NCI-H2107 treated with DMSO at 0.1 percent for 48 hours (cell line): Measurements from ENCODE around the gene LRRC4B.

ENCODE experiments used
- DNase-seq: peaks from one replicate; lab custom pipeline; 2025; ENCODE audit not compliant: unreplicated experiment; lab: John Stamatoyannopoulos, UW

Gene LRRC4B

GRCh38 chr19:50509366-50509765 is 58.9 kb downstream of the LRRC4B start:
- no peak for DNase-seq

DNA sequence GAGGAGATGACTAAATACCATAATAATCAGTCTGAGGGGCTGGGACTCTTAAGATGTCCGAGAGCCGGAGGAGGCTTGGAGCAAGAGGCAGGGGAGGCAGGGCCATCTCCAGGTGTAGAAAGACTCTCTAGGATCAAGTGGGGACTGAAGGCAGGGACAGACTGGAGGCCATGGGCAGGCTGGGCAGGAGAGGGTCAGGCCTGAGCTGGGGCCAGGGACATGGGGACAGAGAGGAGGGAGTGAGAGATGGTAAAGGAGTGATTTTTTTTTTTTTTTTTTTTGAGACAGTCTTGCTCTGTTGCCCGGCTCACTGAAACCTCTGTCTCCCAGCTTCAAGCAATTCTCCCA is 59.4 kb downstream of the LRRC4B start:
- no peak for DNase-seq

GRCh38 chr19:50507376-50507775 is 60.9 kb downstream of the LRRC4B start:
- no peak for DNase-seq

DNA sequence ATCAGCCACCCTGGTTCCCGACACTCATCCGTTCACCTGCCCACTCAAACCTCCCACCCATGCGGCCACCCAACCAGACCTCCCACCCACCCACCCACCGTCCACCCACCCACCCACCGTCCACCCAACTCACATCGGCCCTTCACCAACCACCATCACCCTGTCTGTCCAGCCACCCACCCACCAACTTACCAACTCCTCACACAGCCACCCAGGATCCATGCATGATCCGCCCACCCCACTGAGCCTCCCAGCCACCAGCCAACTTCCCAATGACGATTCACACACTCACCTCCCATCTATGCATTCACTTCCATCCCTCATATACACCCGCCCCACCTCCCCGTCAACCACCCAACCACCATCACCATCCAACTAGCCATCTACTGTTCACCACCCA is 61.5 kb downstream of the LRRC4B start:
- no peak for DNase-seq

DNA sequence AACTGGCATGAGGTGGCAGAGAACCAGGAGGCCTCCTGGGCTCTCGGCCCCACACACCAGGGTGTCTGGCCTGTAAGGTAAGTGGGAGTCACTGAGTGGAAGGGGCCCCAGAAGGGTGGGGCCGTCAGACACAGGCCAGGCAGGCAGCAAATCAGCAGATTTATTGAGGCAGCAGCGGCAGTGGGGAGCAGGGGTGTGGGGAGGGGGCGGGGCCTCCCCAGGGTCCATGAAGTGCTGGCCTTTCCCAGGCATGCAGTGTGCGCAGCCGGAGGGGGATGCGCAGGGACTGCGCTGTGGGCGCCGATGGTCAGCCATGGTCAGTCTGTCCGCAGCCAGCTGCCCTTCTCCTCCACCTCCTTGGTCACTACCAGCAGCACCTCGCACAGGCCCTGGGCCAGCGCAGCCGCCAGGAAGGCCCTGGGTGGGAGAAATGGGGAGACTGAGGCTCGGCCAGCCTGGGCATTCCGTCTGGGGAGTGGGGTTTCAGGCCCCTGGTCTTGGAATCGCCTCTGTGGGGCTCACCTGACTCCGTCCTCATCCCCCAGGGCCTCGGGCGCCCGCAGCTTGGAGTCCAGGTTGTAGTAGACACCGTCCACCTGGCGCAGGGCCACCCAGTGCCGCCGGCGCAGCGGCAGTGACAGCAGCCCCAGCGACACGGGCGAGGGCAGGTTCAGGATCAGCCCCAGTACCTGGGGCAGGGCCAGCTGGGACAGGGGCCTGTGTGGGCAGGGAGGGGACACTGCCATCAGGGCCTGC is 62.2 kb downstream of the LRRC4B start:
- DNase-seq = no peak

- DNase-seq = no peak
These were observed 66.4 kb downstream of the LRRC4B start for GRCh38 chr19:50501568-50502475.

DNA sequence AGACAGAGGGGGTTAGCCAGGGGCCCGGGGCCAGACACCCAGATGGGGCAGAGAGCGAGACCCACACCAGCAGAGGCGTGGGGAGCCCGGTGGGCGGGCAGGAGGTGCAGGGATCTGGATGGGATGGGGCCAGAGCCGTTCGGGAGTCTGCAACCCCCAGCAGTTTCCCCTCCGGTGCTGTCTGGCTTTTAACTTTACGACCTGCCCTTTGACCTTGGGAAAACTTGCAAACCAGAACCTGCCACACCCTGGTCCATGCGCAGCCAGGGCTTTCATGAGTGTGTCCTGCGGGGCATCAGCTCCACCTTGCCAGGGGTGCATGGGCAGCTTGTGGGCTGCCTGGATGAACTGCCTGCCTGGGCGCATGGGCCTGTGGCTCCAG is 67.1 kb downstream of the LRRC4B start:
- no peak for DNase-seq

- DNase-seq = no peak
These were observed 67.5 kb downstream of the LRRC4B start for GRCh38 chr19:50500753-50501151.

DNA sequence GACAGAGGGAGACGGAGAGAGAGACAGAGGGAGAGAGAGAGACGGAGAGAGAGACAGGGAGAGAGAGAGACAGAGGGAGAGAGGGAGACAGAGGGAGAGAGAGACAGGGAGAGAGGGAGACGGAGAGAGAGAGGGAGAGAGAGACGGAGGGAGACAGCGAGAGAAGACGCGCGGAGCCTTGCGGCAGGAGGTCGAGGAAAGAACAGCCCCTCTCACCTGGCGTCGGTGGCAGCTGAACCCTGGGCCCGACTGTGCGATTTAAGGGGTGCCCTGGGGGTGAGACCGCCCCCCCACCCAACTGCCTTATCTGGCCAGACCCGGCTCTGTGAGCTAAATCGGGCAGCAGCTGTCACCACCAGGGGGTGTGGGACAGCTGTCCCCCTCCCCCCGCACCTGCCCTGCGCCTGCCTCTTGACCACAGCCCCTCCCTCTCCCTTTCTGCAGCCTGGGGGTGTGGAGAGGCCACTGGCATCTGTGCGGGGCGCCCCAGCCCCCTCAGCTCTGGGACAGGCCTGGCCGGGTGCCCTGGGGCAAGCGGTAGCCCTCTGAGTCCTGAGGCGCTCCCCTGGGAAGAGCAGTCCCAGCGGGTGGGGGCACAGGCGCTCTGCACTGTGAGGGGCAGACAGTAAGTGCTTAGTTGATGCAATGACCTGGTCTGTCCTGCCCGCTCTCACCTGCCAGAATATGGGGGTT is 68.0 kb downstream of the LRRC4B start:
- peak; percentile 11 for DNase-seq

DNA sequence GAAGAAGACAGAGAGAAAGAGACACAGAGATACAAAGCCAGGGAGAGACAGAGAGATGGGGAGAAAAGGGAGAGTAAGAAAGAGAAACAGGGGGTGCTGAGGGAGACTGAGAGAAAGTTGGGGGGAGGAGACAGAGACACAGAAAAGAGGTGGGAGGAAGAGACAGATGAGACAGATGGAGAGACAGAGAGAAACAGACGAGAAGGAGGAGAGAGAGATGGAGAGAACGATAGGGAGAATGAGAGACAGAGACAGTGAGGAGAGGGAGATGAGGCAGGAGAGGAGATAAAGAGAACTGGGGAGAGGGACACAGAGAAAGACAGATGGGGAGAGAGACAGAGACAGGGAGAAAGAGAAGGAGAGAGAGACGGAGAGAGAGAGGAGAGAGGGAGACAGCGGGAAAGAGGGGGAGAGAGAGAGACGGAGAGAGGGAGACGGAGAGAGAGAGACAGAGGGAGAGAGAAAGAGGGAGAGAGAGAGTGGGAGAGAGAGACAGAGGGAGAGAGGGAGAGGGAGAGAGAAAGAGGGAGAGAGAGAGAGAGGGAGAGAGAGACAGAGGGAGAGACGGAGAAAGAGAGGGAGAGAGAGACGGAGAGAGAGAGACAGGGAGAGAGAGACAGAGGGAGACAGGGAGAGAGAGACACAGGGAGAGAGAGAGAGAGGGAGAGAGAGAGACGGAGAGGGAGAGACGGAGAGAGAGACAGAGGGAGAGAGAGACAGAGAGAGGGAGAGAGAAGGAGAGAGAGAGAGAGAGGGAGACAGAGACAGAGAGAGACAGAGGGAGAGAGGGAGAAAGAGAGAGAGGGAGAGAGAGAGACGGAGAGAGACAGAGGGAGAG is 69.8 kb downstream of the LRRC4B start:
- DNase-seq = no peak

DNA sequence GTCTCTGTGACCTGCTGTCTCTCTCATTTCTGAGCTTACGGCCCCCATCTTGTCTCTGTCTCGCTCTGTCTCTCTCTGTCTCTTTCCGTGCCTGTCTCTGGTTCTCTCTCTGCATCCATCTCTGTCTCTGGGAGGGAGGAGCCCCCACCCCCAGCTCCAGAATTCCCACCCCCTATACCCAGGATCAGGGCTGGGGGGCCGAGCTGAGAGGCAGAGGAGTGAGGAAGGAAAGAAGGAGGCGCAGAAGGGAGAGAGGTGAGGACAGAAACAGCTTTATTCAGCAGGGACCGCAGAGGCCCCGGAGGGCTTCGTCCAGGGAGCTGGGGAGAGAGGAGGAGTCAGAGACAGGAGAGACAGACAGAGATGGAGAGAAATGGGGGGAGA is 71.2 kb downstream of the LRRC4B start:
- no peak for DNase-seq

GRCh38 chr19:50496189-50497021 is 71.8 kb downstream of the LRRC4B start:
- no peak for DNase-seq

GRCh38 chr19:50495020-50495531 is 73.2 kb downstream of the LRRC4B start:
- DNase-seq = no peak

- no peak for DNase-seq
These were observed 73.8 kb downstream of the LRRC4B start for GRCh38 chr19:50494186-50495019.

DNA sequence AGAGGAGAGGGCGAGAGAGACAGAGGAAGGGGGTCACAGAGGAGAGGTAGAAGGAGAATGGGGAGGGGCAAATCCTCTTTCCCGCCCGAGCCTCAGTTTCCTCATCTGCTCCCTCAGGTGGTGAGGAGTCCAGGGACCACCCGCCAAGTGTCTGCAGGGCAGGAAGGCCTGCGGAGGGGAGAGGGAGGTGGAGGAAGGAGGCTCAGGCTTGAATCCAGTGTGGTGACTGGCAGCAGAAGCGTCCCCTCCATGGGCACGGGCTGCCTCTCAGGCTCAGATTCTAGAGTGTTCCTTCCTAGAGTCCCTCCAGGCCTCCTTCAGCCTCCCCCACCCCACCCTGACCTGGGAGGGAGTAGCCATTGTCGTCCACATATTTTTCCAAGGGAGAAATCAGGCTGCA is 75.1 kb downstream of the LRRC4B start:
- DNase-seq = no peak

DNA sequence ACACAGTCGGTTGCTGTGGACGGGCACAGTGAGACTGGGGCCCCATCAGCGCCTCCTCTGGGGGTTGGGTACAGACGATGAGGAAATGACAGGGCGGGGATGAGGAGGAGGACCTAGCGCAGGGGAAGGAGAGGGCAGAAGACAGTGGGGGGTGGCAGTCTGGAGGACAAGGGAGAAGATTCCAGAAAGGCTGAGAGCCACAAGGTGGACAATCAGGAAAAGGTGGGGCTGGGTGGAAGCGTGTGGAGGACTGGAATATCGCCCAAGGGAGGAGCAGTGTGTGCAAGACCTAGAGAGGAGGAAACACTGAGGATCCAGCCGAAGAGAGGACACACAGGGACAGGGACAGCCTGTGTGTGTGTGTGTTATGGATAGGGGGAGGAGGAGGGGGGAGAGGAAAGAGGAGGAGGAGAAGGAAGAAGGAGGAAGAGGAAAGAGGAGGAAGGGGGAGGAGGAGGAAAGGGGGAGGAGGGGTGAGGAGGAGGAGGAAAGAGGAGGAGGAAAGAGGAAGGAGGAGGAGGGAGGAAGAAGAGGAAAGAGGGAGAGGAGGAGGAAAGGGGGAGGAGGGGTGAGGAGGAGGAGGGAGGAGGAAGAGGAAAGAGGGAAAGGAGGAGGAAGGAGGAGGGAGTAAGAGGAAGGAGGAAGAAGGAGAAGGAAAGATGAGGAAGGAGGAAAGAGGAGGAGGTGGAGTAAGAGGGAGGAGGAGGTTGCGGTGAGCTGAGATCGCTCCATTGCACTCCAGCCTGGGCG is 75.8 kb downstream of the LRRC4B start:
- no peak for DNase-seq

DNA sequence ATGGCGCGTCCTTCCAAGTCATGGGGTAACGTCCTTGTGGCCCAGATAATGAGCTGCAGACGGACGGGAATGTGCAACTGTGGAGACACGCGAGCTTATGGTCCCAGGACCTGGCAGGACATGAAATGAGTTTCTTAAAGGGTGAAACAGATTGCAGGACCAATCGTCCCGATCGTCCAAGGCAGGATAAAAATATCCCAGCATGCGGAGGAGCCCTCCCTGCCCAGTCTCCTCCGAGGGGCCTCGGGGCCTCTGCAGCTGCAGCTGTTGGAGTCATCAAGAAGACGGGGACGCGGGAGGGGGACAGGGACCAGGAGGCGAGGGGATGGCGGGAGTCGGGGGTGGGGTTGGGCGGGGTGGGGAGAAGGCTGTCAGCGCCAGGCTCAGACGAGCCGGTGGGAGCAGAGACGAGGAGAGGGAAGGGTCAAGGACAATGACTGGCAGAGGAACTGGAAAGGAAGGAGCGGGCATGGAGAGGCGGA is 77.2 kb downstream of the LRRC4B start:
- DNase-seq = no peak

GRCh38 chr19:50490411-50490811 is 77.8 kb downstream of the LRRC4B start:
- no peak for DNase-seq
